LNCAP (cell line): ENCODE data around the gene TRIML1.

ENCODE experiments used
- TF ChIP-seq, protein P1 (sequence below): fragments of 450-650 bp; IDR thresholded peaks from 2 replicates; pipeline ENCODE4 v1.5.1; 2017; ENCODE audit warnings: mild to moderate bottlenecking

TRIML1 gene

DNA sequence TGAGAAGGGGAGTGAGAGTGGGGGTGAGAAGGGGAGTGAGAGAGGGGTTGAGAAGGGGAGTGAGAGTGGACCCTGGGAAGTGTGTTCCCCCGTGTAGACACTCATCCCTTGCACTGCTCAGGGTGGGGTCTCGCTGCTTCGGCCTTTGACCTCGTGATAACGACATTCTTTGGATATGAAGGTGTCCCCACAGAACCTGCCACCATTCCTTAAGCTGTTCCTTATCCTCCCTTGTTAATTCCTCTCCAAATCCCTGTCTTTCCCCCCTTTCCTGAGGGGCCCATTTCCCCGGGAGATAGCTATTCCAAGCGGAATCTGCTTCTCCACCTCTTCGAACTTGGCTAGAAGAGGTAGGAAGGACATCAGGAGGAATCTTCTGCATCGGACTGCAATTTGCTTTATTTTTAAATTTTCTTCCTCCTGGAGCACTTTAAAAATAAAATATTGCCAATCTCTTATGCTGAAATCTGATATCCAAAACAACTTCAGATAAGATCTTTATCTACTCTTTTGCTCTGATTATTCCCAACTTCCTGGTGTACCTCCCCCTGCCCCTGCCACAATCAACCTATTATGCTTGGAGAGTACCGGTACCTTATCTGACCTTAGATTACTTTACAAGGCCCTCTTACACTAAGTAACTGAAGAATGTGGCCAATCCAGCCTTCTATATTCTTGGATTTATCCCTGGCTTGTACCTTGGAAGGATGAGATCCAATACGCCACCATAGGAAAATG, 15.6 kb downstream of the TRIML1 start:
- TF ChIP-seq, protein P1, sequence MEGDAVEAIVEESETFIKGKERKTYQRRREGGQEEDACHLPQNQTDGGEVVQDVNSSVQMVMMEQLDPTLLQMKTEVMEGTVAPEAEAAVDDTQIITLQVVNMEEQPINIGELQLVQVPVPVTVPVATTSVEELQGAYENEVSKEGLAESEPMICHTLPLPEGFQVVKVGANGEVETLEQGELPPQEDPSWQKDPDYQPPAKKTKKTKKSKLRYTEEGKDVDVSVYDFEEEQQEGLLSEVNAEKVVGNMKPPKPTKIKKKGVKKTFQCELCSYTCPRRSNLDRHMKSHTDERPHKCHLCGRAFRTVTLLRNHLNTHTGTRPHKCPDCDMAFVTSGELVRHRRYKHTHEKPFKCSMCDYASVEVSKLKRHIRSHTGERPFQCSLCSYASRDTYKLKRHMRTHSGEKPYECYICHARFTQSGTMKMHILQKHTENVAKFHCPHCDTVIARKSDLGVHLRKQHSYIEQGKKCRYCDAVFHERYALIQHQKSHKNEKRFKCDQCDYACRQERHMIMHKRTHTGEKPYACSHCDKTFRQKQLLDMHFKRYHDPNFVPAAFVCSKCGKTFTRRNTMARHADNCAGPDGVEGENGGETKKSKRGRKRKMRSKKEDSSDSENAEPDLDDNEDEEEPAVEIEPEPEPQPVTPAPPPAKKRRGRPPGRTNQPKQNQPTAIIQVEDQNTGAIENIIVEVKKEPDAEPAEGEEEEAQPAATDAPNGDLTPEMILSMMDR, result no peak

DNA sequence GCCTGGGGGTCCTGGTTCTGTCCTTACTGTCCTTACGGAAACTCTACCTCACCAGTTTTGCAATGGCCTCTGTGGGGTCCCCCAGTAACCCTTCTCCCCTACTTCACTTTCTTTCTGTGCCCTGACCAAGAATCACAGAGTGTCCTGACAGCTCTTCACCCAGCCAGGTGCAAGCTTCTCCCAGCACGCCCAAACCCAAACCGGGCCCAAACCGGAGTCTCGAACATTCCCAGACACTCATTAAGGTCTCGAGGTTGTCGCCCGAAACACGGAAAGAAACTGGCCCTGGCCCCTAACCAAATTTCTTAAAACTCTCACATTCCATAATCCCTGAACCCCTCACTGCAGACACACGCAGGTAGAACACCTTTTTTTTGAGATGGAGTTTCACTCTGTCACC, 19.1 kb downstream of the TRIML1 start:
- TF ChIP-seq, protein P1, result no peak

DNA sequence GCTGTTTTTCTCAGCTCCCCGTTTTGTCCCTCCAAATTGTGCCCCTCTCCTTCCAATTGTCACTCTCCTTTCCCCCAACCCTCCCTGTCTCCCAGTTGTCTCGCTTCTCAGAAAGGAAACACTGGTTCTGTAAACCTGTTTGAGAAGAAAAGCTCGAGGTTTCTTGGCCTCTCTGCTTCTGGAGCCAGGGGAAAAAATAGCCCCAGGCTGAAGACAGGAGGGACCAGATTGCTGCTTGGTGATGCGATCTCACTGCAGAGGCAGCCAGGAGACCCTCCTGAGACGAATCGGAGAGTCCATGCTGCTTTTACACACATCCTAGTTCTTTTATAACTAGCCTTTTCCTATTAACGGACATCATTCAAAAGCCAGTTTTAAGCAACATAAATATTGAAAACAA, 21.2 kb downstream of the TRIML1 start:
- TF ChIP-seq, protein P1, result no peak

DNA sequence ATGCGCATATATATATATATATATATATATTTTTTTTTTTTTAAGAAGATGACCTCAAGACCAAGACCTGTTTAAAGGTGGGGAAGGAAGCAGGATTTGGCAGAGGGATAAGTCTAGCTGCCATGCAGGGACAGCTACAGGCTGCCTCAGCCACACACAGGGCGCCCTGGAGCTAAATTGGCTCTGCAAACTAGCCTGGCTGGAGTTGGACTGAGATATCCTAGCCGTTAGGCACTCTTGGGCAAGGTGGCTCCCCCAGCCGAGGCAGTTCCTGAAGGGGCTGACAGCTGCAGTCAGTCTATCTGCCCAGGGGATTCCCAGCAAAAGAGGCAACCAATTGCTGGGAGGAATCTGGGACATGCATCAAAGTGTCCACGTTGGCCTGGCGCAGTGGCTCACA, 21.9 kb downstream of the TRIML1 start:
- TF ChIP-seq, protein P1, result no peak

DNA sequence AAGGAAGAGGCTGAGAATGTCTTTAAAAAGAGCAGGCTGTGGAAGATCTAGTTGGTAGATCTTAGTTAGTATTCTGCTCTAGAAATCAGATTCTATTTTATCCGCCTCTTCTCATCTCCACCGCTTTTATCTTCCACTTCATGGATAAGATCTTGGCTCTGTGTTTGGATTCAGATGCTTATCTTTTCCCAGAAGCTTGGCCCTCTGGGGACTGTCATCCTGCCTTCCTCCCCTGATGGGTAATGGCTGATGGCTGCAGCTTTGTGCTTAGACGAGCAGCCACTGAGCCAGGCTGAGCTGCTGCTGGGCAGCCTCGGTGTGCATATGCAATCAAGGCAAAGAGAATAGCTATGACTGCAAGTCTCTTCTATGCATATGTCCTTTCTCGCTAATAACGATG, 23.5 kb downstream of the TRIML1 start:
- TF ChIP-seq, protein P1, result no peak

DNA sequence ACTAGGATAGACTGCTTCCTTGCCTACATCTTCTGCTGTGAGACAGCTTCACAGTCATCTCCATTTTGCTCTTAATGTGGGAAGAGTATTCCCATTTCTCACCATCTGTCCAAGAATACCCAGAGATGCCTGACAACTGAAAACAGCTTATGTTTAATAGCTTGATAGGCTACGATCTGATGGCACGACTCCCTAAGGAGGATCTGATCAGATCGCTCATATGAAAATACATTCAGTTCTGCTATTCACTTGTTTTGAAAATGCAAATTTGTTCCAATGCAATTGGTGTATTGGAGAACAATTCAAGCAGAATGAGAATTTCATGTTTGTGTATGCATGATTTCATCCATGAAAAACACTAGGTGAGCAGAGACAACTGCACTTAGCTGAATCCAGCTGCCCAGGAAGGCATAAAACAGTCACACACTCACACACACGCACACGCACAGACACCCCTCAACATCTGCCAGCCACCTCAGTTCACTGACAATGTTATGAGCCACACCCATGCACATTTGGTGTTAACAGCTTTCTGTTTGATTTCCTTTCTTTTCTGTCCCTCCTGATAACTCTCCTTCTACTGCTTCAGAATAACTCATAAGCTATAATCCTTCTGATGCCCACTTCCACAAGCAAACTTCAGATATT, 29.6 kb downstream of the TRIML1 start:
- TF ChIP-seq, protein P1, result no peak

DNA sequence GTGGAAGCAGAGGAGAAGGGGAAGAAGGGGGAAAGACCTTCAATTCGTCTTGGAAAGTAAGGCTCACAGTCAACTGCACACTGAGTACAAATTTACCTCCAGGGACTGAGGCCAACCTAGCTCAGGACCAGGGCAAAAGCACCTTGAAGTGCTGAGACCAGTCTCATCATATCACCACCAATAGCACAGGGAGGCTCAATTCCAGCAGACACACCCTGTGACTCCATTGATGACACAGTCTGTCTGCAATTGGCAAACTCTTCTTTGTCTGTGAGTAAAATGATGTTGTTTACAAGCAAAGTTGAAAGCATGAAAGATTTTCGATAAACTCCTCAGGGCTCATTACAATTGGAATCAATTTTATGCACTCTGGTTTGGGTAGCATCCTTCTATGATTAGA, 32.3 kb downstream of the TRIML1 start:
- TF ChIP-seq, protein P1, result no peak
